ENCODE data around the gene SLC38A3.
A peak's percentile ranks its signal among the peaks of the same experiment; 100 is the strongest.
"Not testable (repeated sequence)": the region's sequence is repeated elsewhere in the genome, so short reads cannot be mapped to it uniquely, and the experiment has no call there.

The SLC38A3 gene

GRCh38 chr3:50249457-50249856 is 44.4 kb downstream of the SLC38A3 start:
- H3K36me3 Mint-ChIP-seq = no peaks in the 10 kb centered on the region
- no peaks in the 10 kb centered on the region for H3K27me3 Mint-ChIP-seq
- no peak overlapping the region for H3K4me3 Mint-ChIP-seq
- peaks cover 53% of the 10 kb centered on the region for H3K4me1 Mint-ChIP-seq (ENCODE audit: low read depth)
- peak overlapping the region; percentile 94 for H3K27ac Mint-ChIP-seq
- no peaks in the 10 kb centered on the region for H3K9me3 Mint-ChIP-seq (ENCODE audit: low read depth)

- no peaks in the 10 kb centered on the region for H3K36me3 Mint-ChIP-seq
- no peaks in the 10 kb centered on the region for H3K9me3 Mint-ChIP-seq (ENCODE audit: low read depth)
- peak overlapping the region; percentile 94 for H3K27ac Mint-ChIP-seq
- H3K27me3 Mint-ChIP-seq = no peaks in the 10 kb centered on the region
- H3K4me3 Mint-ChIP-seq = no peak overlapping the region
- peaks cover 46% of the 10 kb centered on the region for H3K4me1 Mint-ChIP-seq (ENCODE audit: low read depth)
Observed at GRCh38 chr3:50250514-50250913, 45.4 kb downstream of the SLC38A3 start.

- Mint-ChIP-seq H3K4me3 (no peak overlapping the region), H3K4me1 (ENCODE audit: low read depth) (peaks cover 41% of the 10 kb centered on the region), H3K36me3 (no peaks in the 10 kb centered on the region), H3K9me3 (ENCODE audit: low read depth) (no peaks in the 10 kb centered on the region), H3K27me3 (no peaks in the 10 kb centered on the region), H3K27ac (peak overlapping the region; percentile 81)
Observed at GRCh38 chr3:50251220-50251619, 46.1 kb downstream of the SLC38A3 start.

- peaks cover 4% of the 10 kb centered on the region for H3K36me3 Mint-ChIP-seq
- no peaks in the 10 kb centered on the region for H3K27me3 Mint-ChIP-seq
- no peak overlapping the region for H3K27ac Mint-ChIP-seq
- peaks cover 23% of the 10 kb centered on the region for H3K4me1 Mint-ChIP-seq (ENCODE audit: low read depth)
- no peaks in the 10 kb centered on the region for H3K9me3 Mint-ChIP-seq (ENCODE audit: low read depth)
- no peak overlapping the region for H3K4me3 Mint-ChIP-seq
Observed at GRCh38 chr3:50254577-50255250, 49.6 kb downstream of the SLC38A3 start.

- Mint-ChIP-seq H3K27ac (no peak overlapping the region), H3K4me1 (ENCODE audit: low read depth) (peaks cover 18% of the 10 kb centered on the region), H3K9me3 (ENCODE audit: low read depth) (no peaks in the 10 kb centered on the region), H3K27me3 (no peaks in the 10 kb centered on the region), H3K36me3 (peaks cover 4% of the 10 kb centered on the region), H3K4me3 (no peak overlapping the region)
Observed at GRCh38 chr3:50255251-50255615, 50.2 kb downstream of the SLC38A3 start.

GRCh38 chr3:50256978-50257890 is 52.2 kb downstream of the SLC38A3 start:
- no peak overlapping the region for H3K4me3 Mint-ChIP-seq
- H3K9me3 Mint-ChIP-seq (ENCODE audit: low read depth) = no peaks in the 10 kb centered on the region
- no peaks in the 10 kb centered on the region for H3K27me3 Mint-ChIP-seq
- peaks cover 4% of the 10 kb centered on the region for H3K36me3 Mint-ChIP-seq
- H3K27ac Mint-ChIP-seq = peak overlapping the region; percentile 28
- peaks cover 7% of the 10 kb centered on the region for H3K4me1 Mint-ChIP-seq (ENCODE audit: low read depth)

GRCh38 chr3:50258029-50258680 is 53.1 kb downstream of the SLC38A3 start:
- Mint-ChIP-seq H3K4me1 (ENCODE audit: low read depth) (peaks cover 7% of the 10 kb centered on the region), H3K9me3 (ENCODE audit: low read depth) (no peaks in the 10 kb centered on the region), H3K27me3 (no peaks in the 10 kb centered on the region)

GRCh38 chr3:50258979-50259378 is 53.9 kb downstream of the SLC38A3 start:
- Mint-ChIP-seq H3K36me3 (peaks cover 4% of the 10 kb centered on the region), H3K27ac (no peak overlapping the region), H3K4me3 (no peak overlapping the region), H3K4me1 (ENCODE audit: low read depth) (peaks cover 4% of the 10 kb centered on the region), H3K27me3 (no peaks in the 10 kb centered on the region), H3K9me3 (ENCODE audit: low read depth) (no peaks in the 10 kb centered on the region)

More at GRCh38 chr3:50258029-50258680, 53.1 kb downstream of the SLC38A3 start:
- H3K4me3 Mint-ChIP-seq = no peak overlapping the region
- H3K27ac Mint-ChIP-seq = no peak overlapping the region
- peaks cover 4% of the 10 kb centered on the region for H3K36me3 Mint-ChIP-seq

GRCh38 chr3:50259432-50260026 is 54.5 kb downstream of the SLC38A3 start:
- Mint-ChIP-seq H3K4me1 (ENCODE audit: low read depth) (peaks cover 4% of the 10 kb centered on the region), H3K27me3 (no peaks in the 10 kb centered on the region), H3K4me3 (peak overlapping the region; percentile 70), H3K27ac (peak overlapping the region; percentile 68), H3K36me3 (peaks cover 4% of the 10 kb centered on the region), H3K9me3 (ENCODE audit: low read depth) (no peaks in the 10 kb centered on the region)

- Mint-ChIP-seq H3K27me3 (no peaks in the 10 kb centered on the region), H3K9me3 (ENCODE audit: low read depth) (no peaks in the 10 kb centered on the region), H3K4me3 (peak overlapping the region; percentile 70), H3K36me3 (peaks cover 4% of the 10 kb centered on the region), H3K27ac (peak overlapping the region; percentile 68), H3K4me1 (ENCODE audit: low read depth) (peaks cover 4% of the 10 kb centered on the region)
Observed at GRCh38 chr3:50260027-50260941, 55.2 kb downstream of the SLC38A3 start.

- no peaks in the 10 kb centered on the region for H3K9me3 Mint-ChIP-seq (ENCODE audit: low read depth)
- no peaks in the 10 kb centered on the region for H3K27me3 Mint-ChIP-seq
- H3K27ac Mint-ChIP-seq = no peak overlapping the region
- H3K4me1 Mint-ChIP-seq (ENCODE audit: low read depth) = peaks cover 4% of the 10 kb centered on the region
- peak overlapping the region; percentile 59 for H3K4me3 Mint-ChIP-seq
- peaks cover 4% of the 10 kb centered on the region for H3K36me3 Mint-ChIP-seq
Observed at GRCh38 chr3:50260942-50261441, 55.9 kb downstream of the SLC38A3 start.

- no peaks in the 10 kb centered on the region for H3K27me3 Mint-ChIP-seq
- H3K36me3 Mint-ChIP-seq = peaks cover 4% of the 10 kb centered on the region
- H3K27ac Mint-ChIP-seq = no peak overlapping the region
- peaks cover 4% of the 10 kb centered on the region for H3K4me1 Mint-ChIP-seq (ENCODE audit: low read depth)
- H3K9me3 Mint-ChIP-seq (ENCODE audit: low read depth) = no peaks in the 10 kb centered on the region
- peak overlapping the region; percentile 54 for H3K4me3 Mint-ChIP-seq
Observed at GRCh38 chr3:50261505-50261904, 56.4 kb downstream of the SLC38A3 start.

GRCh38 chr3:50262200-50262599 is 57.1 kb downstream of the SLC38A3 start:
- H3K27ac Mint-ChIP-seq; H3K27me3 Mint-ChIP-seq; H3K4me3 Mint-ChIP-seq; H3K36me3 Mint-ChIP-seq; H3K4me1 Mint-ChIP-seq (ENCODE audit: low read depth); H3K9me3 Mint-ChIP-seq (ENCODE audit: low read depth): not testable (repeated sequence)

GRCh38 chr3:50262778-50263177 is 57.7 kb downstream of the SLC38A3 start:
- Mint-ChIP-seq H3K27me3 (no peaks in the 10 kb centered on the region), H3K9me3 (ENCODE audit: low read depth) (no peaks in the 10 kb centered on the region), H3K27ac (no peak overlapping the region), H3K4me1 (ENCODE audit: low read depth) (peaks cover 3% of the 10 kb centered on the region), H3K4me3 (no peak overlapping the region), H3K36me3 (no peaks in the 10 kb centered on the region)
